GM13977 (cell line): ENCODE data around the gene GPSM3.

Source experiments
- DNase-seq: peaks from one replicate; pipeline ENCODE4 v3.0.0; 2012; ENCODE audit warnings: low spot score
- in situ Hi-C: fragments of 300-500 bp; cut with MboI; formaldehyde crosslinking; loops from one replicate; pipeline ENCODE4 v1.12.0; 2022; ENCODE audit warnings: low sequenced_read_pairs, low pct_unique_long_range_greater_than_20kb, mixed read lengths, inconsistent platforms; ENCODE audit not compliant: unreplicated experiment
- TF ChIP-seq, protein P1 (sequence below): IDR thresholded peaks from 2 replicates; pipeline ENCODE4 v1.5.1; 2012; ENCODE audit warnings: mild to moderate bottlenecking, control low read depth; ENCODE audit not compliant: insufficient read depth; ENCODE audit errors: extremely low read depth, missing control alignments

GPSM3 gene

DNA sequence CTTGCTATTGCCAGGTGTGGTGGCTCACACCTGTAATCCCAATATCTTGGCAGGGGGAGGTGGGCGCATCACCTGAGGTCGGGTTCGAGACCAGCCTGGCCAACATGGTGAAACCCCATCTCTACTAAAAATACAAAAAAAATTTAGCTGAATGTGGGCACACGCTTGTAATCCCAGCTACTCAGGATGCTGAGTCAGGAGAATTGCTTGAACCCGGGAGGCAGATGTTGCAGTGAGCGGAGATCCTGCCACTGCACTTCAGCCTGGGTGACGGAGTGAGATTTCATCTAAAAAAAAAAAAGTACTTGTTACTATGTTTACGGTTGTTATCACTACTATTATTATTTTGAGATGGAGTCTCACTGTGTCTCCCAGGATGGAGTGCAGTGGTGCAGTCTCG, 35.6 kb downstream of the GPSM3 start:
- in situ Hi-C loops: no loop called here
- DNase-seq: no peak
- TF ChIP-seq, protein P1, sequence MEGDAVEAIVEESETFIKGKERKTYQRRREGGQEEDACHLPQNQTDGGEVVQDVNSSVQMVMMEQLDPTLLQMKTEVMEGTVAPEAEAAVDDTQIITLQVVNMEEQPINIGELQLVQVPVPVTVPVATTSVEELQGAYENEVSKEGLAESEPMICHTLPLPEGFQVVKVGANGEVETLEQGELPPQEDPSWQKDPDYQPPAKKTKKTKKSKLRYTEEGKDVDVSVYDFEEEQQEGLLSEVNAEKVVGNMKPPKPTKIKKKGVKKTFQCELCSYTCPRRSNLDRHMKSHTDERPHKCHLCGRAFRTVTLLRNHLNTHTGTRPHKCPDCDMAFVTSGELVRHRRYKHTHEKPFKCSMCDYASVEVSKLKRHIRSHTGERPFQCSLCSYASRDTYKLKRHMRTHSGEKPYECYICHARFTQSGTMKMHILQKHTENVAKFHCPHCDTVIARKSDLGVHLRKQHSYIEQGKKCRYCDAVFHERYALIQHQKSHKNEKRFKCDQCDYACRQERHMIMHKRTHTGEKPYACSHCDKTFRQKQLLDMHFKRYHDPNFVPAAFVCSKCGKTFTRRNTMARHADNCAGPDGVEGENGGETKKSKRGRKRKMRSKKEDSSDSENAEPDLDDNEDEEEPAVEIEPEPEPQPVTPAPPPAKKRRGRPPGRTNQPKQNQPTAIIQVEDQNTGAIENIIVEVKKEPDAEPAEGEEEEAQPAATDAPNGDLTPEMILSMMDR: no peak

DNA sequence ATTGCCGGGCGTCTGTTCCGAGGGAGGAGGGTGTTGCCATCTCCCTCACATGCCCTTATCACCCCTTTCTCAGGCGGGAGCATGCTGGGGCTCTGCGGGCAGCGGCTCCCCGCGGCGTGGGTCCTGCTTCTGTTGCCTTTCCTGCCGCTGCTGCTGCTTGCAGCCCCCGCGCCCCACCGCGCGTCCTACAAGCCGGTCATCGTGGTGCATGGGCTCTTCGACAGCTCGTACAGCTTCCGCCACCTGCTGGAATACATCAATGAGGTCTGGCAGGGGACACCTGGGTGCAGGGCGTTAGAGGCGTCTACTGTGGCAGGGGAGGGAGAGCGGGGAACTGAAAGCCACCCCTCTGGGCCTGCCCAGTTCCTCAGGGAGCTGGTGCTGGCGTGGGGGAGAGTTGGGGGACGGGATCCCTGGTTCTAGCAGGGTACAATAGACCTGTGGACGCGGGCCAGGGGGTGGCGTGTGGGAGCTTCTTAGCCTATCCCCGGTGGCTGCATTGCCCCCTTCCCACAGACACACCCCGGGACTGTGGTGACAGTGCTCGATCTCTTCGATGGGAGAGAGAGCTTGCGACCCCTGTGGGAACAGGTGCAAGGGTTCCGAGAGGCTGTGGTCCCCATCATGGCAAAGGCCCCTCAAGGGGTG, 37.8 kb downstream of the GPSM3 start:
- in situ Hi-C loops: no loop called here
- peak; percentile 88 for DNase-seq
- TF ChIP-seq, protein P1: peak; percentile 68

DNA sequence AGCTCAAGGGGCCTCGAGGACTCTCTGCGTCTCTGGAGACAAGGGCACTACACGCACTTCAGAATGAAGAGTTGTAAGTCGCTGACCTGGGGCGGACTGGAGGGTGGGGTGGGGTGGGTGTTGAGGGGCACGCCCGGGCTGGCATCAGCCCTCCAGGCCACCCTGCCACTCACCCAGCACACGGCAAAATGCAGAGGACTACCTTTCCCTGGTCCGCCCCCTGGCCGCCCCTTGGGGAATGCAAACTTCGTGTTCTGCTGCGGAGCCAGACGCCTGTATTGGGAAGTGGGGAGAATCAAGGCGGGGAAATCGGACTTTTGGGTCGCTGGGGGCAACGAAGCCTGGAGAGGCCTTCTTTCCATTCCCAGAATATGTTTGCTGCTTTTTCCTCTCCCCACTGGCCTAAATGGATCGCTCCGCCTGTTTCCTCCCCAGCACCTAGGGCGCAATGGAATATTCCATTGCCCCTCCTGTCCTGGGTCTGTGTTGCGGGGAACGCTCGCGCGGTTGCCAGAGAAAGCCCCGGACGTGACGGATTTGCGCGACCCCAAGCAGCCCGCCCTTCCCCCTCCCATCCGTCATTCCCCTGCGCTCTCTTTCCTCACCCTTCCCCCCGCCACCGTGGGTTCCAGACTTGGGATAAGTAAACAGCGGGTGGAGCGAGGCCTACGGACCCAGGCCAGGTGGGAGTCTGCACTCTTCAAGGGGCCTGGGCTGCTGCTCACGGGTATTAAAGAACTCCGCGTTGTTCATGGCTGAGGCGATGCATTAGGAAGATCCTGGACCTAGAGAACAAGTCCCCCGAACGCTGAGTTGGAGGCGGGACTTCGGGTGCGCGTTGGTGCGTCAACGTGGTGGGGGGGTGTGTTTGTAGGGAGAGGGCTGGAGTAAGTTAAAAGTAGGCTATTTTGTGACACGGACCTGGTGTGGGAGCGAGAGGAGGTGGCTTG, 38.6 kb downstream of the GPSM3 start, which contains the start of gene PPT2:
PPT2 (plus strand) TSS at position 578 of the 950 bp plus-strand sequence. CDS start 454 bp downstream, outside the sequence.
- peak; percentile 66 for DNase-seq
- in situ Hi-C loops: no loop called here
- TF ChIP-seq, protein P1: no peak

DNA sequence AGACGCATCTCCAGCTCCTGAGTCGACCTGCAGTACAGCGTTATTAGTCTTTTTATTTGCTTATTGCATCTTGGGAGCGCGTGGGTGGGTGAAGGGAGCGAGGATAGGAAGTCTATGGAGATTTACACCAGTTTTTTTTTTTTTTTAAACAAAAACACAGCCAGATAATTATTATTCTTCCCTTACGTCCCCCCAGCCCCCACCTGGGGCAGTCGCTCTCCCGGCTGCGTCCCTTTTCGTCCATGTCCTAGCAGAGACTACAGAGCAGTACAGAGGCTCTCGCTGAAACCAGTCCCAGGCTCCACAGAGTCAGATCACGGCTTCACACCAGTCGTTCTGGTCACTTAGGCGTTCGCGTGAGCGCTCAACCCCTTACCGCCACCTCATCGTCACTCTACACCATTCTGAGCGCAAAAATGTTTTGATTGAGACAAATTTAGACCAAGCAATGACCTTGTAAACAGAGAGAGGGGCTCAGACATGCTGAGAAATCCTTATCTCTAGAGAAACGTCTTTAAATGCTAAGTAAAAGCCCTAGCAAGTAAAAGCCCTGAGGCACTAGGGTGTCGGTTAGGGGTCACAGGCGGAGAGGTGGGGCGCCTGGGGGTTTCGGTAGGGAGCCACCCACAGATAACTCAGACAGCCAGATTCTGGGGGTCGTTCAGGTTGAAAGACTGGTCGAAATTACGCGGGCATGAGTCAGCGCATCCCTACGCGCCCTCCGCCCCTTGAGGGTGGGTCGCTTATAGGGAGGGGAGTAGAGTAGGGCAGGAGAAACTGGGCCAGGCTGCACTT, 39.5 kb downstream of the GPSM3 start:
- TF ChIP-seq, protein P1: no peak
- in situ Hi-C loops: no loop called here
- no peak for DNase-seq

DNA sequence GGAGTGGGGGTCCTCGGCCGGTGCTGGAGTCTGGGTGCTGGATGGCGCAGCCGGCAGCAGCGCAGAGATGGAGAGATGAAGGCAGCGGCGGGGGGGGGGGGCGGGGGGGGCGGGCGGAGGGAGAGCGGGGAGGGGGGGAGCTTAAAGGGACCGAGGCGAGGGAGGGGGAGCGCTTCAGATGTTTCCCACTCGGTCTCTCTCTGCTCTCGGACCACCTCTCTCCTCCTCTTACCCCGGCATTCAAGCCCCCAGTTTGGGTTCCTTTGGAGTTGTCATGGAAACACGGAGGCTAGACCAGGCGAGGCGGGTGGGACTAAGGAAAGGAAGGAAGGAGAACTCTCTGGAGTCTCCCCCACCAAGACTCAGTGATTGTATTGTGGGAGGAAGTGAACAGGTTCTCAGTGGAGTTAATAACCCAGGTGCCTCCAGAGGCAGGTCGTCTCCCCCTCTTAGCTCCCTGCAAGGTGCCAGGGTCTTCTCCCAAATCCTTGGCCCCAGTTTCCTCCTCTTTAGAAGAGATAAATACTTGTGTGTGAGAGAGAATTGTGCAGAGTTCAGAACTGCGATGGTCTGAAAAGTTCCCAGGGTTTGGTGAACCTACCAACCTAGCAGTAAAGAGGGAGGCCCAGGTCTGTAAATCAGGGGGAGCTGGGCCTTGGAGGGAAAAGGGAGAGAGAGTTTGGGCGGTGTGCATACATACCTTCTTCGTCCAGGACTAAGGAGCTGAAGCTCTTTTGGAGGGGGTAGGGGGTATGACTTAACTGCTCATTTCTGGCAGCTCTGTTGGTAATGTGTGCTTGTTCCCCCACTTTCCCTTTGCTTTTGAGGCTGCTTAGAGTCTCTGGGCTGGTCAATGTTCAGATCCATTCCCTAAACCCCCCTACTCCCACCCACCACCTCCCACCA, 40.3 kb downstream of the GPSM3 start, which contains the start of gene PRRT1:
PRRT1 (minus strand) TSS at position 77 of the 906 bp plus-strand sequence. CDS start 112 bp downstream, outside the sequence.
- TF ChIP-seq, protein P1: no peak
- in situ Hi-C loops: no loop called here
- DNase-seq: no peak
